GM12878 (cell line): ENCODE measurements around the gene MRPL36. TPM values are rescaled to one million over a fixed set of nuclear protein-coding genes. Genes with fewer than 3 reads are reported as not detected.

ENCODE experiments used
- ATAC-seq: fragments of 200-7000 bp; cut with Tn5 transposase; 3 replicates; pipeline ENCODE4 v1.9.1; 2020; ENCODE audit warnings: mild to moderate bottlenecking, moderate library complexity
- BruUV-seq: library from RNA; stranded (reverse); fragments of 400-500 nt; replicated peaks from 2 replicates; lab custom pipeline; 2021; lab: Mats Ljungman, UMichigan
- CTCF ChIA-PET: fragments of 300-600 bp; sonication (Branson Sonifier 250); formaldehyde crosslinking; extraction: SDS; loops from one replicate; lab custom pipeline; 2021; ENCODE audit warnings: inconsistent platforms; lab: Yijun Ruan, JAX
- POLR2A ChIA-PET: fragments of 350-600 bp; formaldehyde crosslinking; extraction: SDS; loops from one replicate; lab custom pipeline; 2021; ENCODE audit warnings: inconsistent platforms; lab: Charles Lee
- RAD21 ChIA-PET: fragments of 300-600 bp; sonication (Branson Sonifier 250); formaldehyde crosslinking; loops from one replicate; lab custom pipeline; 2023; ENCODE audit warnings: antibody characterized with exemption; ENCODE audit not compliant: unreplicated experiment; lab: Charles Lee
- SMC1A ChIA-PET: fragments of 300-600 bp; sonication (Branson Sonifier 250); formaldehyde crosslinking; loops from one replicate; lab custom pipeline; 2023; ENCODE audit not compliant: unreplicated experiment, uncharacterized antibody; lab: Charles Lee
- DNase-seq: peaks from one replicate; pipeline ENCODE4 v3.0.0-alpha.2; 2011; ENCODE audit warnings: low read depth, low spot score
- FAIRE-seq: peaks from 3 replicates; lab custom pipeline; 2011; peaks lifted over from hg19 to GRCh38; lab: Jason Lieb, UNC
- H2AFZ ChIP-seq: 2 replicates; pipeline ENCODE4 v1.6.0; 2011; ENCODE audit warnings: low read depth, low read length, control low read depth; ENCODE audit not compliant: control insufficient read depth
- H3K27ac ChIP-seq: 2 replicates; pipeline ENCODE4 v1.5.1; 2011; ENCODE audit warnings: control low read depth; ENCODE audit not compliant: control insufficient read depth, insufficient read depth
- H3K27me3 ChIP-seq, 2 experiments: replicated peaks in 1 of 2; 2 replicates each; pipeline versions ENCODE4 v1.6.0 to v1.6.1; 2011; ENCODE audit warnings: low read length in 1 of 2; ENCODE audit not compliant: control insufficient read depth in 2 of 2, insufficient read depth in 2 of 2
- H3K36me3 ChIP-seq, 2 experiments: 2 replicates each; pipeline ENCODE4 v1.5.1; 2011; ENCODE audit warnings: low read length in 1 of 2; ENCODE audit not compliant: control insufficient read depth in 2 of 2, insufficient read depth in 2 of 2
- H3K4me1 ChIP-seq: 2 replicates; pipeline ENCODE4 v1.6.1; 2011; ENCODE audit warnings: mild to moderate bottlenecking, low read length, moderate library complexity, mixed read lengths; ENCODE audit not compliant: control insufficient read depth, insufficient read depth
- H3K4me2 ChIP-seq: 2 replicates; pipeline ENCODE4 v1.6.0; 2011; ENCODE audit warnings: control low read depth; ENCODE audit not compliant: control insufficient read depth, insufficient read depth
- H3K4me3 ChIP-seq: fragments of 200-600 bp; sonication (generic); 2 replicates; pipeline ENCODE4 v1.5.1; 2016
- H3K79me2 ChIP-seq: 2 replicates; pipeline ENCODE4 v1.6.0; 2011; ENCODE audit warnings: low read length; ENCODE audit not compliant: control insufficient read depth, insufficient read depth
- H3K9ac ChIP-seq: 2 replicates; pipeline ENCODE4 v1.8.0; 2011; ENCODE audit warnings: low read length, control low read depth, mixed read lengths; ENCODE audit not compliant: control insufficient read depth, insufficient read depth
- H3K9me3 ChIP-seq: replicated peaks from 3 replicates; pipeline ENCODE4 v1.5.1; 2011; ENCODE audit warnings: mild to moderate bottlenecking, low read length; ENCODE audit not compliant: control insufficient read depth, insufficient read depth
- H4K20me1 ChIP-seq: 2 replicates; pipeline ENCODE4 v1.6.0; 2011; ENCODE audit not compliant: control insufficient read depth, insufficient read depth
- CBX5 ChIP-seq: sonication (generic); IDR thresholded peaks from 2 replicates; pipeline ENCODE4 v1.6.1; 2016; ENCODE audit warnings: low read depth, moderate library complexity, mild to moderate bottlenecking, inconsistent platforms
- MEF2A ChIP-seq: IDR thresholded peaks from 2 replicates; pipeline ENCODE4 v1.6.1; 2011; ENCODE audit warnings: low read depth, mild to moderate bottlenecking, low read length, moderate library complexity; ENCODE audit not compliant: insufficient read depth
- MTA2 ChIP-seq: fragments of 450-650 bp; IDR thresholded peaks from 2 replicates; pipeline ENCODE4 v1.6.1; 2016; ENCODE audit warnings: low read depth, mild to moderate bottlenecking, moderate library complexity
- SIN3A ChIP-seq: IDR thresholded peaks from 2 replicates; pipeline ENCODE4 v1.6.1; 2012; ENCODE audit warnings: low read depth, low read length, improper control_type of control experiment
- TCF12 ChIP-seq: IDR thresholded peaks from 2 replicates; pipeline ENCODE4 v1.6.1; 2011; ENCODE audit warnings: low read depth, mild to moderate bottlenecking, low read length
- WGBS: methylation state at CpG from one replicate; pipeline ENCODE4 v1.1.6; 2016; ENCODE audit warnings: low lambda C conversion rate; ENCODE audit not compliant: insufficient replicate concordance, insufficient coverage; ENCODE audit errors: missing lambda C conversion rate; 5-methylcytosine and 5-hydroxymethylcytosine counted together
- in situ Hi-C: fragments of 300-500 bp; cut with MboI; formaldehyde crosslinking; loops from 9 replicates; pipeline ENCODE4 v1.14.3; 2018; ENCODE audit warnings: mixed read lengths
- intact Hi-C: fragments of 100-400 bp; cut with micrococcal nuclease; formaldehyde crosslinking; loops from one replicate; pipeline ENCODE4 v1.14.2; 2022; ENCODE audit not compliant: unreplicated experiment
- polyA plus RNA-seq, 11 experiments: library from polyadenylated mRNA; depleted of rRNA in 4 of 11; unstranded in 6 of 11; stranded (reverse) in 5 of 11; fragments of >200 nt; fragmentation: Nextera tagmentation in 4 of 11; fragmentation: Illumina TruSeq in 1 of 11; extraction: Ambion mirVana in 4 of 11; extraction: Trizol in 1 of 11; gene quantifications; 1 replicate in 1 of 11; 2 replicates in 10 of 11; pipeline versions ENCODE4 v1.2.1 to v1.2.3, GENCODE V29; 2011 to 2016; ENCODE audit warnings: inconsistent platforms in 2 of 11, missing spikeins in 2 of 11, low read depth in 1 of 11
- total RNA-seq, 4 experiments: library from RNA; depleted of rRNA in 3 of 4; stranded (reverse); fragments of >200 nt in 3 of 4; fragmentation: Illumina TruSeq in 1 of 4; extraction: Trizol in 1 of 4; gene quantifications; 2 replicates each; pipeline versions ENCODE4 v1.2.1 to v1.2.3, GENCODE V29; 2013 to 2021
- TF ChIP-seq, protein P1 (sequence below): fragments of 450-650 bp; formaldehyde crosslinking; IDR thresholded peaks from 2 replicates; pipeline ENCODE4 v1.4.0; 2020; ENCODE audit warnings: mild to moderate bottlenecking, moderate library complexity
- TF ChIP-seq, protein P2 (sequence below): IDR thresholded peaks from 2 replicates; pipeline ENCODE4 v1.6.1; 2011; ENCODE audit warnings: mild to moderate bottlenecking, low read depth, low read length, moderate library complexity; ENCODE audit not compliant: insufficient replicate concordance
- TF ChIP-seq, protein P3 (sequence below): fragments of 450-650 bp; IDR thresholded peaks from 2 replicates; pipeline ENCODE4 v1.6.1; 2017; ENCODE audit warnings: mild to moderate bottlenecking, moderate library complexity
- TF ChIP-seq, protein P4 (sequence below): fragments of 450-650 bp; formaldehyde crosslinking; IDR thresholded peaks from 2 replicates; pipeline ENCODE4 v1.5.0; 2022; ENCODE audit warnings: mild to moderate bottlenecking, missing genetic modification characterization

The MRPL36 gene
- total and polyA plus RNA-seq, 10 of the 15 experiments (the other 5 are each of a cell fraction or from before 2014, with no cell fraction given), result 89.2 to 559 (median 152) TPM

DNA sequence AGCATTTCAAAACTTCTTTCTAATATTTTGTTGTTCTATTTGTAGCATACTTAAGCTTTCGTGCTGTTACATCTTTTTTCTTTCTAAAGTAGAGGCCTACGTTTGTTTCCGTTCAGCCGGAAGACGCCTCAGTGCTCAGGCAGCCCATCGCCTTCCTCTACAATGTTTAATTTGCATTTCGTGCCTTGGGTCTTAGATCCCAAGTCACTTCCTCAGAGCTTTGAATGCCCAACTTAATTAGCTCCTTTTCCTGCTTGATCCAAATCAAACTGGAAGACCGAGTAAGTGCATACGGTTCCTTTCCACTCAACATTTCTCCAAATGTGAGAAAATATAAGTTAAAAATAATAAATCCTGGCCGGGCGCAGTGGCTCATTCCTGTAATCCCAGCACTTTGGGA is 43.2 kb downstream of the MRPL36 start:
- FAIRE-seq (no peak), ATAC-seq (no peak), DNase-seq (no peak)
- 43% methylated on average over 11 of the region's 11 CpGs for WGBS
- H3K27ac ChIP-seq, result no peak overlapping the region
- H3K9ac ChIP-seq, result no peak overlapping the region
- H3K4me3 ChIP-seq, result no peak overlapping the region
- H4K20me1 ChIP-seq, result no peaks in the 10 kb centered on the region
- ChIA-PET CTCF (interaction anchor here (0.6 kb wide), 1 partner anchor 247 kb away, joined by 3 read pairs; no protein-coding TSS in a partner anchor), RAD21 (no interaction called here), POLR2A (no interaction called here), SMC1A (interaction anchor here (0.6 kb wide), 1 partner anchor 198 kb away, joined by 3 read pairs; no protein-coding TSS in a partner anchor)
- H3K36me3 ChIP-seq, result no peaks in the 10 kb centered on the region
- H3K4me1 ChIP-seq, result no peaks in the 10 kb centered on the region
- no peak overlapping the region for H2AFZ ChIP-seq
- in situ Hi-C loops, result no loop called here
- H3K4me2 ChIP-seq, result no peak overlapping the region
- intact Hi-C loops, result no loop called here
- H3K27me3 ChIP-seq, result no peaks in the 10 kb centered on the region; a peak in 3 of 4 replicates
- no TSS peak for BruUV-seq
- H3K9me3 ChIP-seq, result no peaks in the 10 kb centered on the region; the same call in 1 of the 3 replicates
- no peaks in the 10 kb centered on the region for H3K79me2 ChIP-seq
- TF ChIP-seq, protein P1, sequence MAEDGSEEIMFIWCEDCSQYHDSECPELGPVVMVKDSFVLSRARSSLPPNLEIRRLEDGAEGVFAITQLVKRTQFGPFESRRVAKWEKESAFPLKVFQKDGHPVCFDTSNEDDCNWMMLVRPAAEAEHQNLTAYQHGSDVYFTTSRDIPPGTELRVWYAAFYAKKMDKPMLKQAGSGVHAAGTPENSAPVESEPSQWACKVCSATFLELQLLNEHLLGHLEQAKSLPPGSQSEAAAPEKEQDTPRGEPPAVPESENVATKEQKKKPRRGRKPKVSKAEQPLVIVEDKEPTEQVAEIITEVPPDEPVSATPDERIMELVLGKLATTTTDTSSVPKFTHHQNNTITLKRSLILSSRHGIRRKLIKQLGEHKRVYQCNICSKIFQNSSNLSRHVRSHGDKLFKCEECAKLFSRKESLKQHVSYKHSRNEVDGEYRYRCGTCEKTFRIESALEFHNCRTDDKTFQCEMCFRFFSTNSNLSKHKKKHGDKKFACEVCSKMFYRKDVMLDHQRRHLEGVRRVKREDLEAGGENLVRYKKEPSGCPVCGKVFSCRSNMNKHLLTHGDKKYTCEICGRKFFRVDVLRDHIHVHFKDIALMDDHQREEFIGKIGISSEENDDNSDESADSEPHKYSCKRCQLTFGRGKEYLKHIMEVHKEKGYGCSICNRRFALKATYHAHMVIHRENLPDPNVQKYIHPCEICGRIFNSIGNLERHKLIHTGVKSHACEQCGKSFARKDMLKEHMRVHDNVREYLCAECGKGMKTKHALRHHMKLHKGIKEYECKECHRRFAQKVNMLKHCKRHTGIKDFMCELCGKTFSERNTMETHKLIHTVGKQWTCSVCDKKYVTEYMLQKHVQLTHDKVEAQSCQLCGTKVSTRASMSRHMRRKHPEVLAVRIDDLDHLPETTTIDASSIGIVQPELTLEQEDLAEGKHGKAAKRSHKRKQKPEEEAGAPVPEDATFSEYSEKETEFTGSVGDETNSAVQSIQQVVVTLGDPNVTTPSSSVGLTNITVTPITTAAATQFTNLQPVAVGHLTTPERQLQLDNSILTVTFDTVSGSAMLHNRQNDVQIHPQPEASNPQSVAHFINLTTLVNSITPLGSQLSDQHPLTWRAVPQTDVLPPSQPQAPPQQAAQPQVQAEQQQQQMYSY (CRISPR knock-in tag), result no peak
- TF ChIP-seq, protein P2, sequence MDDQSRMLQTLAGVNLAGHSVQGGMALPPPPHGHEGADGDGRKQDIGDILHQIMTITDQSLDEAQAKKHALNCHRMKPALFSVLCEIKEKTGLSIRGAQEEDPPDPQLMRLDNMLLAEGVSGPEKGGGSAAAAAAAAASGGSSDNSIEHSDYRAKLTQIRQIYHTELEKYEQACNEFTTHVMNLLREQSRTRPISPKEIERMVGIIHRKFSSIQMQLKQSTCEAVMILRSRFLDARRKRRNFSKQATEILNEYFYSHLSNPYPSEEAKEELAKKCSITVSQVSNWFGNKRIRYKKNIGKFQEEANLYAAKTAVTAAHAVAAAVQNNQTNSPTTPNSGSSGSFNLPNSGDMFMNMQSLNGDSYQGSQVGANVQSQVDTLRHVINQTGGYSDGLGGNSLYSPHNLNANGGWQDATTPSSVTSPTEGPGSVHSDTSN, result no peak
- TF ChIP-seq CBX5 (no peak), MTA2 (no peak), MEF2A (no peak), TCF12 (no peak), SIN3A (no peak)
- TF ChIP-seq, protein P3, sequence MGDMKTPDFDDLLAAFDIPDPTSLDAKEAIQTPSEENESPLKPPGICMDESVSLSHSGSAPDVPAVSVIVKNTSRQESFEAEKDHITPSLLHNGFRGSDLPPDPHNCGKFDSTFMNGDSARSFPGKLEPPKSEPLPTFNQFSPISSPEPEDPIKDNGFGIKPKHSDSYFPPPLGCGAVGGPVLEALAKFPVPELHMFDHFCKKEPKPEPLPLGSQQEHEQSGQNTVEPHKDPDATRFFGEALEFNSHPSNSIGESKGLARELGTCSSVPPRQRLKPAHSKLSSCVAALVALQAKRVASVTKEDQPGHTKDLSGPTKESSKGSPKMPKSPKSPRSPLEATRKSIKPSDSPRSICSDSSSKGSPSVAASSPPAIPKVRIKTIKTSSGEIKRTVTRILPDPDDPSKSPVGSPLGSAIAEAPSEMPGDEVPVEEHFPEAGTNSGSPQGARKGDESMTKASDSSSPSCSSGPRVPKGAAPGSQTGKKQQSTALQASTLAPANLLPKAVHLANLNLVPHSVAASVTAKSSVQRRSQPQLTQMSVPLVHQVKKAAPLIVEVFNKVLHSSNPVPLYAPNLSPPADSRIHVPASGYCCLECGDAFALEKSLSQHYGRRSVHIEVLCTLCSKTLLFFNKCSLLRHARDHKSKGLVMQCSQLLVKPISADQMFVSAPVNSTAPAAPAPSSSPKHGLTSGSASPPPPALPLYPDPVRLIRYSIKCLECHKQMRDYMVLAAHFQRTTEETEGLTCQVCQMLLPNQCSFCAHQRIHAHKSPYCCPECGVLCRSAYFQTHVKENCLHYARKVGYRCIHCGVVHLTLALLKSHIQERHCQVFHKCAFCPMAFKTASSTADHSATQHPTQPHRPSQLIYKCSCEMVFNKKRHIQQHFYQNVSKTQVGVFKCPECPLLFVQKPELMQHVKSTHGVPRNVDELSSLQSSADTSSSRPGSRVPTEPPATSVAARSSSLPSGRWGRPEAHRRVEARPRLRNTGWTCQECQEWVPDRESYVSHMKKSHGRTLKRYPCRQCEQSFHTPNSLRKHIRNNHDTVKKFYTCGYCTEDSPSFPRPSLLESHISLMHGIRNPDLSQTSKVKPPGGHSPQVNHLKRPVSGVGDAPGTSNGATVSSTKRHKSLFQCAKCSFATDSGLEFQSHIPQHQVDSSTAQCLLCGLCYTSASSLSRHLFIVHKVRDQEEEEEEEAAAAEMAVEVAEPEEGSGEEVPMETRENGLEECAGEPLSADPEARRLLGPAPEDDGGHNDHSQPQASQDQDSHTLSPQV, result no peak
- TF ChIP-seq, protein P4, sequence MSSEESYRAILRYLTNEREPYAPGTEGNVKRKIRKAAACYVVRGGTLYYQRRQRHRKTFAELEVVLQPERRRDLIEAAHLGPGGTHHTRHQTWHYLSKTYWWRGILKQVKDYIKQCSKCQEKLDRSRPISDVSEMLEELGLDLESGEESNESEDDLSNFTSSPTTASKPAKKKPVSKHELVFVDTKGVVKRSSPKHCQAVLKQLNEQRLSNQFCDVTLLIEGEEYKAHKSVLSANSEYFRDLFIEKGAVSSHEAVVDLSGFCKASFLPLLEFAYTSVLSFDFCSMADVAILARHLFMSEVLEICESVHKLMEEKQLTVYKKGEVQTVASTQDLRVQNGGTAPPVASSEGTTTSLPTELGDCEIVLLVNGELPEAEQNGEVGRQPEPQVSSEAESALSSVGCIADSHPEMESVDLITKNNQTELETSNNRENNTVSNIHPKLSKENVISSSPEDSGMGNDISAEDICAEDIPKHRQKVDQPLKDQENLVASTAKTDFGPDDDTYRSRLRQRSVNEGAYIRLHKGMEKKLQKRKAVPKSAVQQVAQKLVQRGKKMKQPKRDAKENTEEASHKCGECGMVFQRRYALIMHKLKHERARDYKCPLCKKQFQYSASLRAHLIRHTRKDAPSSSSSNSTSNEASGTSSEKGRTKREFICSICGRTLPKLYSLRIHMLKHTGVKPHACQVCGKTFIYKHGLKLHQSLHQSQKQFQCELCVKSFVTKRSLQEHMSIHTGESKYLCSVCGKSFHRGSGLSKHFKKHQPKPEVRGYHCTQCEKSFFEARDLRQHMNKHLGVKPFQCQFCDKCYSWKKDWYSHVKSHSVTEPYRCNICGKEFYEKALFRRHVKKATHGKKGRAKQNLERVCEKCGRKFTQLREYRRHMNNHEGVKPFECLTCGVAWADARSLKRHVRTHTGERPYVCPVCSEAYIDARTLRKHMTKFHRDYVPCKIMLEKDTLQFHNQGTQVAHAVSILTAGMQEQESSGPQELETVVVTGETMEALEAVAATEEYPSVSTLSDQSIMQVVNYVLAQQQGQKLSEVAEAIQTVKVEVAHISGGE, result no peak
